ENCODE measurements around the gene CDK11B. TPM values are rescaled to one million over a fixed set of nuclear protein-coding genes. Genes with fewer than 3 reads are reported as not detected.
A peak's percentile ranks its signal among the peaks of the same experiment; 100 is the strongest.
"Not testable (repeated sequence)": the region's sequence is repeated elsewhere in the genome, so short reads cannot be mapped to it uniquely, and the experiment has no call there.

Gene CDK11B
- total and polyA plus RNA-seq, 2 experiments from 2014 or later, result 17.9 to 22.2 TPM

- no peak for TF ChIP-seq CTCF (IDR thresholded peaks at IDR 0.05; ENCODE audit: low read depth, low read length)
- DNase-seq (ENCODE audit: low read depth in 1 of 2, low spot score in 1 of 2), result no peak
- Histone ChIP-seq H3K36me3 (no peaks in the 10 kb centered on the region), H3K9me3 (ENCODE audit: low read depth) (no peaks in the 10 kb centered on the region), H3K27me3 (no peaks in the 10 kb centered on the region), H3K27ac (peak overlapping the region; percentile 40), H3K4me3 (no peak overlapping the region), H3K4me1 (ENCODE audit: low read depth) (no peaks in the 10 kb centered on the region)
Observed at GRCh38 chr1:1677718-1678580, 19.1 kb upstream of the CDK11B start.

GRCh38 chr1:1676087-1676486, 17.3 kb upstream of the CDK11B start:
- H3K4me3 ChIP-seq; H3K36me3 ChIP-seq; H3K27ac ChIP-seq; H3K27me3 ChIP-seq; DNase-seq (ENCODE audit: low read depth in 1 of 2, low spot score in 1 of 2); H3K9me3 ChIP-seq (ENCODE audit: low read depth); H3K4me1 ChIP-seq (ENCODE audit: low read depth): not testable (repeated sequence)

DNA sequence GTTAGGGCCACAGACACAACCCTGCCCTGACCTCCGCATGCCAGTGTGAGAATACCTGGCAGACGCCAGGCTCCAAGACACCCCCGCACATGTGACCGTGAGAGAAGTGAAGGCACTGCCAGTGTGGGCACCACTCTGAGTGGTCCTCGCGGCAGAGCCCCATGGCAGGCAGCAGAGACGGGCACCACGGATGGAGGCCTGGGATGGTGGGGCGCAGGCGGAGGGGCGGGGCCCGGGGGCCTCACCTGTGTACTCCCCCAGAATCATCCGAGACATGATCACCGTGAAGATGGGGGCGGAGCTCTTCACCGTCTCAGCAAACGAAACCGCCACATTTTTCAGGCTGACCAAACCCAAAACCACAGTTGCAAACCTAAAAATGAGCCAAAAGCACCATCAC, 16.4 kb upstream of the CDK11B start:
- H3K9me3 ChIP-seq (ENCODE audit: low read depth); H3K27ac ChIP-seq; H3K27me3 ChIP-seq; DNase-seq (ENCODE audit: low read depth in 1 of 2, low spot score in 1 of 2); H3K4me1 ChIP-seq (ENCODE audit: low read depth); H3K36me3 ChIP-seq; H3K4me3 ChIP-seq: not testable (repeated sequence)

DNA sequence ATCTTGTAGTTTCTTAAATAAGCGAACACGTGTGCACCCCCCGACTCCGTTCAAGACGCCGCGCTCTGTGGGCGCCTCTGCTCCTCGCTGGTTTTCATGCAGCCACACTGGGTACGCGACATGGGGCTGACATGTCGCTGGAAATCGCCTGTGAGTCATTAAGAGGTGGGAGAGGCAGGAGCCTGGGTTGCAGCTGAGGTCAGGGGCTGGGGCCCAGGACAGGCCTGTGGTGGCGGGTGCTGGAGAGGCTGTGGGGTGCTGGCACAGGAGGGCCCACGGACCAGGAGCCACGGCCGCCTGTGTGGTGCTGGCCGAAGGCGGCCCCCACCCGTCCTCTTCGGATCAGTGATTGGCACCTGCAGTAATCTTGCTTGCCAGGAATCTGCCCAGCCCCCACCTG, 16.0 kb upstream of the CDK11B start:
- not testable (repeated sequence) for H3K9me3 ChIP-seq (ENCODE audit: low read depth); H3K27ac ChIP-seq; H3K36me3 ChIP-seq; DNase-seq (ENCODE audit: low read depth in 1 of 2, low spot score in 1 of 2); H3K4me1 ChIP-seq (ENCODE audit: low read depth); H3K4me3 ChIP-seq; H3K27me3 ChIP-seq

DNA sequence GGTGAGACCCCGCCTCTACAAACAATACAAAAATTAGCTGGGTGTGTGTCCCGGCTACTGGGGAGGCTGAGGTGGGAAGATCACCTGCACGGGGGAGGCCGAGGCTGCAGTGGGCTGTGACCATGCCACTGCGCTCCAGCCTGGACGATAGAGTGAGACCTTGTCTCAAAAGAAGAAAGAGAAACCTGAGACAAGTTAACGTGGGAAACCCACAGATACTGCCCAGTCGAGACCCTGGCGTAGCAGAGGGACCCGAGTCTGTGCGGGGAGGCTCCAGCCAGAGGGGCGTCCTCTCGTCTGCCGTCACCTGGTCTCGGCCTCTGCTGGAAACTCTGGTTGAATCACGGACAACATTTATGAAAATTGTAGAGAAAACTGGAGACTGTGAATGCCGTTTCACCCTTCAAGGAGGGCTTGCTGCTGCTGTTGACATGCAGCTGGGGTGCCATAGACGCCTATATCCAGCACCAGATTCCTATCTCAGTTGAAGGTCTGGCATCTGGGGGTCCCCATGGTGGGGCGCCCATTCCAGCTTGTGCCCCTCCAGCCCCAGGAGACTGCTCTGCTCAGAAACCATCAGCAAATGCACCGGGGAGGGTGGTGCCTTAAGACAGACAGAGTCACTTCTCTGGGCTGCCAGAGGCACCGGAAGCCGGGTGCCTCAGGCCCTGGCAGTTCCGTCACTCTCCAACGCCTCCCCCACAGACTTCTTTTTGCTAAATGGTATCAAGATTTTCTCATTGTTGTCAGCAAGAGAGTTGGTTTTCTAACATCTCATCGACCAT, 13.6 kb upstream of the CDK11B start:
- no peak for TF ChIP-seq CTCF (IDR thresholded peaks at IDR 0.05; ENCODE audit: low read depth, low read length)
- no peak overlapping the region for H3K27ac ChIP-seq
- no peak for DNase-seq (ENCODE audit: low read depth in 1 of 2, low spot score in 1 of 2)
- H3K9me3 ChIP-seq (ENCODE audit: low read depth), result no peaks in the 10 kb centered on the region
- H3K36me3 ChIP-seq, result peaks cover 11% of the 10 kb centered on the region
- H3K4me1 ChIP-seq (ENCODE audit: low read depth), result no peaks in the 10 kb centered on the region
- no peak overlapping the region for H3K4me3 ChIP-seq
- no peaks in the 10 kb centered on the region for H3K27me3 ChIP-seq

GRCh38 chr1:1671365-1672119, 12.7 kb upstream of the CDK11B start:
- H3K27me3 ChIP-seq, result no peaks in the 10 kb centered on the region
- DNase-seq (ENCODE audit: low read depth in 1 of 2, low spot score in 1 of 2), result no peak
- H3K9me3 ChIP-seq (ENCODE audit: low read depth), result no peaks in the 10 kb centered on the region
- peaks cover 12% of the 10 kb centered on the region for H3K36me3 ChIP-seq
- H3K27ac ChIP-seq, result no peak overlapping the region
- no peak for TF ChIP-seq CTCF (IDR thresholded peaks at IDR 0.05; ENCODE audit: low read depth, low read length)
- no peaks in the 10 kb centered on the region for H3K4me1 ChIP-seq (ENCODE audit: low read depth)
- H3K4me3 ChIP-seq, result no peak overlapping the region

All from cardiac muscle cell (in vitro differentiated cells and primary cell).